ENCODE measurements around the gene ZNF22.

ZNF22 gene

GRCh38 chr10:44978570-44979280, 22.0 kb upstream of the ZNF22 start, which contains the start of gene DEPP1:
Gene DEPP1, minus strand, starts transcription at chr10:44978809. Its CDS starts 779 bp downstream, at chr10:44978030.
- H3K4me3 ChIP-seq (ENCODE audit: low read depth, low read length), result no peak within 1 kb of the TSS
- TF ChIP-seq CTCF (IDR thresholded peaks at IDR 0.05; ENCODE audit: borderline replicate concordance, insufficient read depth, low read depth, low read length), result no peak

- no peak overlapping the region for H3K4me3 ChIP-seq (ENCODE audit: low read depth, low read length)
- TF ChIP-seq CTCF (IDR thresholded peaks at IDR 0.05; ENCODE audit: borderline replicate concordance, insufficient read depth, low read depth, low read length), result no peak
Measured at GRCh38 chr10:44979281-44980191, 21.2 kb upstream of the ZNF22 start.

- no peak overlapping the region for H3K4me3 ChIP-seq (ENCODE audit: low read depth, low read length)
- TF ChIP-seq CTCF (IDR thresholded peaks at IDR 0.05; ENCODE audit: borderline replicate concordance, insufficient read depth, low read depth, low read length), result no peak
Measured at GRCh38 chr10:44980309-44981171, 20.2 kb upstream of the ZNF22 start.

GRCh38 chr10:44981172-44982113, 19.3 kb upstream of the ZNF22 start:
- no peak for TF ChIP-seq CTCF (IDR thresholded peaks at IDR 0.05; ENCODE audit: borderline replicate concordance, insufficient read depth, low read depth, low read length)
- no peak overlapping the region for H3K4me3 ChIP-seq (ENCODE audit: low read depth, low read length)

- no peak for TF ChIP-seq CTCF (IDR thresholded peaks at IDR 0.05; ENCODE audit: borderline replicate concordance, insufficient read depth, low read depth, low read length)
- H3K4me3 ChIP-seq (ENCODE audit: low read depth, low read length), result no peak overlapping the region
Measured at GRCh38 chr10:44982114-44982460, 18.6 kb upstream of the ZNF22 start.

GRCh38 chr10:44982496-44982895, 18.2 kb upstream of the ZNF22 start:
- no peak overlapping the region for H3K4me3 ChIP-seq (ENCODE audit: low read depth, low read length)
- no peak for TF ChIP-seq CTCF (IDR thresholded peaks at IDR 0.05; ENCODE audit: borderline replicate concordance, insufficient read depth, low read depth, low read length)

Measured in GM12875 (cell line).